Dermis blood vessel endothelial cell (primary cell): ENCODE data around the gene CALHM3. TPM values are rescaled to one million over a fixed set of nuclear protein-coding genes. Genes with fewer than 3 reads are reported as not detected.
"Not testable (repeated sequence)": the region's sequence is repeated elsewhere in the genome, so short reads cannot be mapped to it uniquely, and the experiment has no call there.

ENCODE experiments used
- DNase-seq: peaks from one replicate; pipeline ENCODE4 v3.0.0; 2010
- total RNA-seq: library from RNA; depleted of rRNA; stranded (reverse); fragments of >200 nt; gene quantifications from 2 replicates; pipeline ENCODE4 v1.2.3, GENCODE V29; 2014

The CALHM3 gene, protein sequence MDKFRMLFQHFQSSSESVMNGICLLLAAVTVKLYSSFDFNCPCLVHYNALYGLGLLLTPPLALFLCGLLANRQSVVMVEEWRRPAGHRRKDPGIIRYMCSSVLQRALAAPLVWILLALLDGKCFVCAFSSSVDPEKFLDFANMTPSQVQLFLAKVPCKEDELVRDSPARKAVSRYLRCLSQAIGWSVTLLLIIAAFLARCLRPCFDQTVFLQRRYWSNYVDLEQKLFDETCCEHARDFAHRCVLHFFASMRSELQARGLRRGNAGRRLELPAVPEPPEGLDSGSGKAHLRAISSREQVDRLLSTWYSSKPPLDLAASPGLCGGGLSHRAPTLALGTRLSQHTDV
- not detected in 2 replicates for total RNA-seq

DNA sequence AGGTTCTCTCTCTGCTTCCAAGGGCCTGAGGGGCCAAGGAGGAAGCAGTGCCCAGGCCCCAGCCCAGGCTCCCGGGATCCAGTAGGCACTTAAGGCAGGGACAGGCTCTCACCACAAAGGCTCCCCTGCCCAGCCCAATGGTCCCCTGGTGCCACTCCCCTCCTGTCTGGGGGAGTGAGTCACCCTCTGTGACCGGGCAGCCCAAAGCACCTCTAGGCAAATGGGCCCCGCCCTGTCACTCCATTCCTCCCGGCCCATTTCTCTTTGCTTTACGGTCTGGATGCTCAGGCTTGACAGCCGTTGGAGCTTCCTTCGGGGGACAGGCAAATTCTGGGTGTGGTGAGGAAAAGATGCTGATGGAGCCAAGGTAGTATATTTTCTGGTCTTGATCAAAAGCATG is at the start of gene CALHM3:
Gene CALHM3 (minus strand): TSS at position 106 of the 400 bp plus-strand sequence. CDS start 208 bp downstream, outside the sequence.
- DNase-seq, result no peak

DNA sequence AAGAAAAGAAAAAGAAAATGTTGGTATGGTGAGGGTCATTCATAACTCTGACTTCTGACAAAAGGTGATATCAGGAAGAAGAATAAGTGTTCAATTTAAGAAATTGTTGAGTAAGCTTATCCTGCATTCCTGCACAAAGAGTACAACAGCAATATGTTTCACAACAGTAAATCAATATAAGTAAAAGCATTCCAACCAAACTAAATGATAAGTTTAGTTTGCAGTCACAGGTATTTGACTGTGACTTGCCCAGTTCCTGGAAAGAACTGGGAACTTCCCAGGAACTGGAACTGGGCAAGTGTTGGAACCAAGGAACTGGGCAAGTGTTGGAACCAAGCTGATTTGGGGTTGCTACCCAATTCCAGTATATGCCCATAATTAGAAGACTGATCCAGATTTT is 49.5 kb upstream of the CALHM3 start:
- no peak for DNase-seq

DNA sequence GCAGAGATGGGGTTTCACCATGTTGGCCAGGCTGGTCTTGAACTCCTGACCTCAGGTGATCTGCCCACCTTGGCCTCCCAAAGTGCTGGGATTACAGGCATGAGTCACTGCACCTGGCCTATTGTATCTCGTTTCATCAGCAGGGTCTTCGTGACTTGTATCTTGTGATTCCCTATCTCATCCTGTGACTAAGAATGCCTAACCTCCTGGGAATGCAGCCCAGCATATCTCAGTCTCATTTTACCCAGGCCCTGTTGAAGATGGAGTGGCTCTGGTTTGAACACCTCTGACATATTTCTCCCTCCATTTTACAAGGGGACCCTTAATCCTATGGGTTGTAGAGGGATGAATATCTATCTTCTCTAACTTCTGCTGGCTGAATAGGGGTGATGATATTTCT is 48.4 kb upstream of the CALHM3 start:
- DNase-seq, result peak; percentile 42

DNA sequence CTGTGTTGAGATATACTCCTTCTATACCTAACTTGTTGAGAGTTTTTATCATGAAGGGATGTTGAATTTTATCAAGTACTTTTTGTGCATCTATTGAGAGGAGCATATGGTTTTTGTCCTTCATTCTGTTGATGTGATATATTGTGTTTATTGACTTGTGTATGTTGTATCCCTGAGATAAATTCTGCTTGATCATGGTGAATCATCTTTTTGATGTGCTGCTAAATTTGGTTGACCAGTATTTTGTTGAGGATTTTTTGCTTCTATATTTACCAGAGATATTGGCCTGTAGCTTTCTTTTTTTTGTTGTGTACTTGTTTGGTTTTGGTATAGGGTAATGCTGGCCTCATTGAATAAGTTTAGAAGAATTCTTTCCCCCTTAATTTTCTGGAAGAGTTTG is 46.9 kb upstream of the CALHM3 start:
- DNase-seq, result no peak

DNA sequence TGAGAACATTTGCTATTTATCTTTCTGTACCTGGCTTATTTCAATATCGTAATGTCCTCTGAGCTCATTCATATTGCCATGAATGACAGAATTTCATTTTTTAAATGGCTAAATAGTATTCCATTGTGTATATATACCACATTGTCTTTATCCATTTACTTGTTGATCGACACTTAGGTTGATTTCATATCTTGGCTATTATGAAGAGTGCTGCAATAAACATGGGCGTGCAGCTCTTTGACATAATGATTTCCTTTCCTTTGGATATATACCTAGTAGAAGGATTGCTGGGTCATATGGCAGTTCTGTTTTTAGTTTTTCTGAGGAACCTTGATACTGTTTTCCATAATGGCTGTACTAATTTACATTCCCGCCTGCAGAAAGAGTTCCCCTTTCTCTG is 44.6 kb upstream of the CALHM3 start:
- no peak for DNase-seq

DNA sequence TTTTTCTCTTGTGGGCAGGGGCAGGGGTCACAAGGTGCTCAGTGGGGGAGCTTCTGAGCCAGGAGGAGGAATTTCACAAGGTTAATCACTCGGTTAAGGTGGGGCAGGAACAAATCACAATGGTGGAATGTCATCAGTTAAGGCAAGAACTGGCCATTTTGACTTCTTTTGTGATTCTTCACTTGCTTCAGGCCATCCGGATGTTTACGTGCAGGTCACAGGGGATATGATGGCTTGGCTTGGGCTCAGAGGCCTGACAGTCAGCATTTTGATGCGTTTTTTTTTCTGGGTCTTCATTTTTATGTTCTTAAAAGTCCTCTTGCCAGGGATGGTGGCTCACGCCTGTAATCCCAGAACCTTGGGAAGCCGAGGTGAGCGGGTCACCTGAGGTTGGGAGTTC is 43.0 kb upstream of the CALHM3 start:
- DNase-seq, result not testable (repeated sequence)

DNA sequence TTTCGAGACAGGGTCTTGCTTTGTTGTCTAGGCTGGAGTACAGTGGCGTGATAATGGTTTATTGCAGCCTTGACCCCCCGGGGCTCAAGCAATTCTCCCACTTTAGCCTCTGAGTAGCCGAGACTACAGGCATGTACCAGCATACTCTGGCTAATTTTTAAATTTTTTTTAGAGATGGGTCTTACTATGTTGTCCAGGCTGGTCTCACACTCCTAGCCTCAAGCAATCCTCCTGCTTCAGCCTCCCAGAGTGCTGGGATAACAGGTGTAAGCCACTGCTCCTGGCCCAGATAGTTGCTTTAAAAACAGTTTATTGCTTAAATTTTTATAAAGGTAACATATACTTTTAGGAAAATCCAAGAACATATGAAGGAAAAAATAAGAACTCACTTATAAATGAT is 40.8 kb upstream of the CALHM3 start:
- no peak for DNase-seq

DNA sequence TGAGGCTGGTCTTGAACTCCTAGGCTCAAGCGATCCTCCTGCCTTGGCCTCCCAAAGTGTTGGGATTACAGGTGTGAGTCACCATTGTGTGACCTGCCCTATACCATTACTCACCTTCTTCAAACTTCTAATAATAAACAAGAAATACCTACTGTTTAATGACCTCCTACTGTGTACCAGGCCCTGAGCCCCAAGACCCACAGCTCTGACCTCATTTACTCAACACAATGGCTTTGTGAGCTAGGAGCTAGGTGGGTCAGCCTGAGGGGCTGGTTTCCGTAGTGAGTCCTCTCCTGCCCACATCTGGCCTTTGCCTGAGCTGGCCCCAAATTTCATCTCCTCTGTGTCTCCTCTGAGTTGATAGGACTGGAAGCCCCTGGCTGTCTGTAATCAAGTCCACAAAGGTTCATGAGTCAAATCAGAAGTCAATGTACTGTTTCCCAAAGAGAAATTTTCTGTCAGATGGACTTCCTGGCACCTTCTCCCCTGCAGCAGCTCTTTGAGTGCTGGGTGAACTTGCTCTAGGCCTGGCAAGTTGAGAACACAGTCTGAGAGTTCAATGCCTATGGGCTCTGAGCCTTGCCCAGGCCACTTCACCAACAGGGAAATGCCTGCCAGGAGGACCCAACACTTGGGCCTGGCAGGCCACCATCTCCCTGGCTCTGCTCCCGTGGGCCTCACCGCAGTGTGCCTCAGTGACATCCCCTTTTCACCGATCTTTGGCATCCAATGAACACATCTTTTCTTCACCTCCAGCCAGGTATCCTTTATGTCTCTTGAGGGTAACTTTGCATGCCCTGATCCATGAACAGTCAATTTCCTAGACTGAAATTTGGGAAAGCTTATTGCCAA is 38.4 kb upstream of the CALHM3 start:
- no peak for DNase-seq

DNA sequence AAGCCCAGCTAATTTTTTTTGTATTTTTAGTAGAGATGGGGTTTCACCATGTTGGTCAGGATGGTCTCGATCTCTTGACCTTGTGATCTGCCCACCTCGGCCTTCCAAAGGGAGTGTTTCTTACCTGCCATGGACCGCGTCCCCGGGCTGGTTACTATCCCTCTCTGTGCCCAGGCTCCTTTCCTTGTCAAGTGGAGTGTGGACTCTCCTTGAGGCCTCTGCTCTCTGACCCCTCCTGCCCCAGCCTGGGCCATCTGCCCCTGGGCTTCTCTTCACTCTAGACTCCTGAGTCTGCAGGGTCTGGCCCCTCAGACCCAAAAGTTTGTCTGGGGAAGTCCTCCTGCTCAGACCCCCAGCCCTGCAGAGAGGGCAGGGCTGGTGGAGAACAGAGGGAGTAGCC is 35.2 kb upstream of the CALHM3 start:
- no peak for DNase-seq

DNA sequence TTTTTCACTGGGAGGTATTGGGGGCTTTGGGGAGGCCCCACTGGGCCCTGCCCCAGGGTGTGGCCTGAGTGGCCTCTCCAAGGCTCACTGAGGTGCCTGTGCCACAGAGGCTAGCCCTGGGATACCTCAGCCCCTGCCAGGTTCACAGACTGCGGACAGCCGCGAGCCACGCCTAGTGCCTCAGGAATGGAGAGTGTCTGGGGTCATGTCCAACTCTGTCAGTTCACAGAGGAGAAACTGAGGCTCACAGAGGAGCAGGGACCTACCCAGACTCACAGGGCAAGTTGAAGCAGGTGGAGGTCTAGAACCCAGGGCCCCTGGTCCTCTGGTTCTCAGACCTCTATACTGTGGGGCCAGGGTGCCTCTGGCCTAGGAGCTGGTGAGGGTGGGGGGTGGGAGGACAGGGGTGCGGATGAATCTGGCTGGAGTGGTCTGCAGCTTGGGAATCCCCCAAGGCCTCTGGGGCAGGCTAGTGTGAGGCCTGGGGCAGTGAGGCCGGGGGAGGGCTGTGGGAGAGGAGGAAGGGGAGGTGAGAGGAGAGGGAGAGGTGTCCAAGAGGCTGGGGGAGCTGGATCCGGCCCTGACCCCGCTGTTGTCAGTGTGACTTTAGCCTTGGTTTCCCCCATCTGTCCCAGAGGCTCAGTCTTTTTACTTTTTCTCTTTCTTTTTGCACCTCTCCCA is 34.5 kb upstream of the CALHM3 start:
- DNase-seq, result no peak

DNA sequence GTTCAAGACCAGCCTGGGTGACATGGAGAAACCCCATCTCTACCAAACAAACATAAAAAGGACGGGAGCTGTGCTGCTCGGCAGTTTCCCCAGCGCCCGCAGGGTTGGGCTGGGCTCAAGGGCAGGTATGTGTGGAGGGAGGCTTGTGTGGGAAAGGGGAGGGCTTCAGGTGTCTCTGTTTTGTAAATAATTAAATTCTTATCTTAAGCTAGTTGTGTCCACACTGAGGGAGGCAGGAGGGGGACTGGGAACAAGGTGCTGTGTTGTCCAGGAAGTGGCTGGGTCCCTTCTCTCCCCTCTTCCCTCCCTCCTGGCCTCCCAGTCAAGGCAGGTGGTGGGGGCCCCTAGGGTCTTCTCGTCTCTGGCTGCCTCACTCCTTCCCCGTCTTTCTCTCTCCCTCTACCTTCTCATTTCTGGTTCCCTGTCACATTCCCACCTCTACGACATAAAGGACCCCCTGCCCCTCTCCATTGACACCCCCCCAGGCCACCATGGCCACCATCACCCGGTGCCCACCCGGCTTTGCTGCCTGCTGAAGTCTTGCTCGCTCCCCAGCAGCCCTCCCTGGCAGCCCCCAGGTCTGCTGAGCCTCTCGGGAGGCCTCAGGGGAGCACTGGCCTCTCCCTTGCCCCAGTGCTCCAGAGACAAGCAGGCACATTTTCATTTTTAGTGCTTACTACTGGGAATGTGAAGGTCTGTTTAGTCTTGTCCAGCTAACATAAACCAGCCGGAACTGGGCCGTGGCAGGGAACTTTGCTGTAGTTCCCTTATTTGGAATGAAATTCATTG is 33.7 kb upstream of the CALHM3 start:
- DNase-seq, result no peak

DNA sequence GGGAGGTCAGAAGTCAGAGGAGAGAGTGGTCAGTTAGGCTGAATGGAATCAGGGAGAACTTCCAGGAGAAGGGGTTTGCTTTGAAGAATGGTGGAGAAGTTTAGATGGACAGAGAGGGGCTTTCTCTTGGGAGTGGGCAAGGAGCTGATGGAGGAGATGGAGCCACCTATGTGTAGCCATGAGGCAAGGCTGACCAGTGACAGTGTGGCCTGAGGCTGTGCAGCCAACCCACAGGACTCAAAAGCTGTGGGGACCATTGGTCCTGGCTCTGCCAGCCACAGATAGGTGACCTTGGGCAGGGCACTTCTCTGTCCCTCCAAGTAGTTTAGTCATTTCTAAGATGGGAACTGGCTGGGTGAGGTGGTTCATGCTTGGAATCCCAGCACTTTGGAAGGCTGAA is 33.1 kb upstream of the CALHM3 start:
- DNase-seq, result no peak

DNA sequence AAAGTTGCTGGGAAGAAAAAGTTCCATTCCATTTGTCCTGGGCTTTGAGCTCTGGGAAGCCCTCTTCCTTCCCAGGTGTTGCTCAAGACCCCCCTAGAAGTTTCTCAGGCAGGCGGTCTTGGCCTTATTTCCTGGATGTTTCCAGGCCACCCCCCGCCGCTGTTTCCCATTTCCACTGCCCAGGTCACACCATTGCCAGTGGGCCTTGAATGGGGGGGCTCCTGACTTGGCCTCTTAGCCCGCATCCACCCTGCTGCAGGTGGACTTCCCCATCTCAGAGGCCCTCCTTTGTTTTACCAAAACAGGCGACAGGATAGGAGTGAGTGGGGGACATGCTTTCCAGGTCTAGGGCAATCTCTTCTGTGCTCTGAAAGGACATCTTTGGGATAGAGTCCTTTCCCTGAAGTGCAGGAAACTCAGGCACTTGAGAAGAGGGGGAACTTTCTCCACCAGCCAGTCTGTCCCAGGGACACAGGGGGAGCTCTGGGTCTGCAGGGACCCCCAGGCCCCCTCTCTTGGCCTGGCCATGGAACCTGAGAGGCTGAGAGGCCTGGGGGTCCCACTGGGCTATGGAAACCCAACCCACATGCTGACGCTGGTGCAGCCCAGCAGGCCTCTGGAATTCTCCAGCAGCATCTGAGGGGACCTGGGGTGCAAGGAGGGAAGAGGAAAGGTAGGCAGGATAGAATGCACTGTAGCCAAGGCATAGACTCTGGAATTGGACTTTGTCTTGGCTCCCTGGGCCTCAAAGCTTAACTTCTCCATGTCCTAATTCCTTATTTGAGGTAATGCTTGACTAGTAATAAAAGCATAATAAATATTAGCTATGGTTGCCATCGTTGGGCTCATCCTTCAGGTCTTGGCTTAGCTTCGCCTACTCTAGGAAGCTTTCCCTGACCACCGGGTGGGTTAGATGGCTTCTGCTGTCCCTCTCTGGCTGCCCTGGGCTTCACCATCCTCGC is 32.0 kb upstream of the CALHM3 start:
- no peak for DNase-seq

DNA sequence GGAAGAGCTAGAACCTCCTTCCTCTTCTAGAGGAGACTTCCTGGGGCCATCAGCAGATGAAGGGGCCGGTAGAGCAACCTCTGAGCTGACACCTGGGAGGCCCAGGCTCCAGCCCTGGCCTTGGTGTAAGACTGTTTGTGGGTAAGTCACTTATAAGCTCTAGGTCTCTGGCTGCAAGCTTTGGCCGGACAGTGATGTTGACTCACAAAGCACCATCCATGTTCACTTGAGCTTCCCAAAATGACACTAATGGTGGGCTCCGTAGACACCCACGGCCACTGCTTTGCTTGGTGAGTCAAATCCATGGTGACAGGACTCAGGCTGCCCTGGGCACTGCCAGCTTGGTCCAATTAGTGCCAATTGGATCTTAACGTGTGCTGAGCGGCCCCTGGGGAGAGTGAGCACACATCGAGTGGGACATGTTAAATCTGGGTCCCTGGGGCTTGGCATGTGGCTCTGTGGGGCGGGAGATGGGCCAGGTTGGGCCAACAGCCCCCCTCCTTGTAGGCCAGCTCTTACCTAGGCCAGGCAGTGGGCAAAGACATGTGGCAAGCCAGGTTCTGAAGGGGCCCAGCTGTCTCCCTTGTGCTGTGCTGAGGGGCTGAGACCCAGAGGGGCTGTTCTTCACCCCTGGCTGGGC is 31.1 kb upstream of the CALHM3 start:
- DNase-seq, result no peak

DNA sequence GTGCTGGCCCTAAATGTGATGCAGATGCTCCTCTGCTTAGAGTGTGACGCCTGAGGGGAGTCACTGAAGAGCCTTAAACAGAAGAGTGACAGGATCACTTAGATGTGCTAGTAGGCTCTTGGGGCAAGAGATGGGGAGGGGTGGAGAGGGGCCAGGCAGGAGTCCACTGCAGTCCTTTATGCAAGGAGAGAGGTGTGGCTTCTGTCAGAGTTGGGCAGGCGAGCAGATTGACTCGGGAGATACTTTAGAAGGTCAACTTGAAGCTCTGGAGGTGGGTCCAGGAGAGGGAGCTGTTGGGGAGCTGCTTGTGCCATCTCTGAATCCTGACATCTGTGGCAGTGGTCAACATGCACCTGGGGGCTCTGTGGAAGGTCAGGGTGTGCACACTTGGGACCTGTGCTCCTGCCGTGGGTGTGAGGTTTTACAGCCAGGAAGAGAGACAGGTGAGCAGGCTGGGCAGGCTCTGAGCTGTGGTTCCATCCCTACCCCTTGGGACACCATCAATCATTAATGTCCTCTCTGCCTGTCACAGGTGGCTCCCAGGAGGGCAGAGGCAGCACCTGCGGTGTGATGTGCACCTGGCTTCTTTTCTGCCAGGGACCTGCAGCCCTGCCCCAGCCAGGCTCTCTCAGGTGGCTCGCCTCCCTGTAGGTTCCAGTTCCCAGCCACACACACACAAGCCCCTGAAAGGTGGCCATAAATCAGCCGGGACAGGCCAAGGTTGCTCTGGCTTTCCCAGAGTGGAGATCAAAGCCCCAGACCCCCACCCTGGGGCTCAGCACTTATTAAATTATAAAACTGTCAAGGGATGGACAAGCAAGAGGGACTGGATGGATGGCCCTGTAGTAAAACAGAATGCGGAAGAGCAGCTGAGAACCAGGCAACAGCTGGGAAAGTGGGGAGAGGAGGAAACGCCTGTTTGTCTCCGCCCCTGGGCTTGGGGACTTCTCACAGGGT is 28.5 kb upstream of the CALHM3 start:
- no peak for DNase-seq

DNA sequence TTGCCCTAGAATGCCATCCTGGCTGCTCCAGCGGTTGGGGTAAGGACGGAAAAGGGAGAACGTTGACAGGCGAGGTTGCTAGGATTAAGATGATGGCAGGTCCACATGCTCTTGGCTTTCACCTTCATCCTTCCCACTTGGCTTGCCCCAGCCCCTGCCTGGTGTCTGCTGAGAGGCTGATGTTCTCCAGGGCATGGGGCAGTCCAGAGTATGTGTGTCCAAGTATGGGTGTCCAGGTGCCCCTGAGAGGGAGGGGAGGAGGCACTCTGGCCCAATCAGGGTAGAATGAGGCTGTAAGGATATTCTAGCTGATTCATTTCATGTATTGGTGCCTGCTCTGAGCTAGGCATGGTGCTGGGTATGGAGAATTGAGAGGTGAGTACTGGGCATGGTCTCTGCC is 27.0 kb upstream of the CALHM3 start:
- no peak for DNase-seq

DNA sequence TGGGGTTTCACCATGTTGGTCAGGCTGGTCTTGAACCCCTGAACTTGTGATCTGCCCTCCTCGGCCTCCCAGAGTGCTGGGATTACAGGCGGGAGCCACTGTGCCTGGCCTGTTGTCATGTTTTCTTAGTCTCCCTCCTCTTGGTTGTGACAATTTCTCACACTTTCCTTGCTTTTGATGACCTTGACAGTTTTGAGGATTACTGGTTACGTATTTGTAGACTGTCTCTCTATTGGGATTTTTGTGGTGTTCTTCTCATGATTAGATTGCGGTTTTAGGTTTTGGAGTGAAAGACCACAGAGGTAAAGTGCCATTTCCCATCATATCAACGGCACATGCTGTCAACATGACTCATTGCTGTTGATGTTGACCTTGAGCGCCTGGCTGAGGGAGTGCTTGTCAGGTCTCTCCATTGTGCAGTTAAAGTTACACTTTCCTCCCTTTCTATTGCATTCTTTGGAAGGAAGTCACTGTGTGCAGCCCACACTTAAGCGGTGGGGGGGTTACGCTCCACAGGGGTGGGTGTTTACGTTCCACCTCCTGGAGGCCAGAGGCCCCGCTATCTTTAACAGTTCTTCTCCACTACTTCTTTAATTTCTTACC is 25.2 kb upstream of the CALHM3 start:
- peak; percentile 89 for DNase-seq

DNA sequence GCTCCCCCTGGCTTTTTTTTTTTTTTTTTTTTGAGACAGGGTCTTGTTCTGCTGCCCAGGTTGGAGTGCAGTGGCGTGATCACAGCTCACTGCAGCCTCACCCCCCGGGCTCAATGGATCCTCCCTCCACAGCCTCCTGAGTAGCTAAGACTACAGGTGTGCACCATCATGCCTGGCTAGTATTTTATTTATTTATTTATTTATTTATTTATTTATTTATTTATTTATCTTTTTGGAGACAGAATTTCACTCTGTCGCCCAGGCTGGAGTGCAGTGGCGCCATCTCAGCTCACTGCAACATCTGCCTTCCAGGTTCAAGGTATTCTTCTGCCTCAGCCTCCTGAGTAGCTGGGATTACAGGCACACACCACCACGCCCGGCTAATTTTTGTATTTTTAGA is 24.7 kb upstream of the CALHM3 start:
- DNase-seq, result not testable (repeated sequence)
